ENCODE results near the gene FAM156A.

DNA sequence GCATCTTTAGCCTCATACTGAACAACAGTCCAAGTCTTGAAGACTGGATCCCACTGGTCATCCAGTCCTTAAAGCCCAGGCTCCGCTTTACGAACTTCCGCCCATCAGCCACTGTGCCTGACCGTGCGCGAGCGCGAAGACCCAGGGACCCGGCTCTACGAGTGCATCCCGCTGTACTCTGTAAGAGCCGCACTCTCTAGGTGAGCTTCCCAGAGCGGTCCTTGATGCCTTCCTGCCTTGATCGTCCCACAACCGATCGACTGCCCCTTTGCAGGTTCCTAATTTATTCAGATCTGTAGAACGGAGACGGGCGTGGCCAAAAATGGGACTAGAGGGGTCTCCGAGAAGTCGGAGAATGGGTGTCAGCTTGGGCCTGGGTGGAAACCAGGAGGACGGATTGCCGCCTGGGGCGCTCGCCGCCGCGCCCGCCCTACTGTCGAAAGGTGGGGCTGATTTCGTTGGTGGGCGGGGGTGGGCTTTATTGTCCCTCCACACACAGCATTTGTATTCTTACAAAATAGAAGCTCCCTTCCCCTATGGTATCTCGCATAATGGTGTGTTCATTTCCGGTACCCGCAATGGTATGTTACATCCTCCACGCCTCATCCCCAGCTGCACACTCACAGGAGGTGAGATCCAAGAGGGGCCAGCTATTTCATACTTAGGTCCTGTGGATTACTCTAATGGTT is 42.3 kb upstream of the FAM156A start:
- TF ChIP-seq GATA2 (IDR thresholded peaks at IDR 0.05; ENCODE audit: low read depth, low read length) = no peak
- no peak for TF ChIP-seq GATA3 (IDR thresholded peaks at IDR 0.05; ENCODE audit: low read depth, low read length)

Measured in SH-SY5Y (cell line).